Peyer's patch (tissue), 4 donors: Measurements from ENCODE around the gene ITGA8.

Source experiments
- POLR2A ChIP-seq, 2 donors: fragments of 450-650 bp; IDR thresholded peaks; one replicate each; pipeline ENCODE4 v1.5.1; 2017; ENCODE audit warnings: antibody characterized with exemption in 2 of 2, mild to moderate bottlenecking in 2 of 2, moderate library complexity in 2 of 2
- TF ChIP-seq, protein P1 (sequence below), 6 experiments: fragments of 450-650 bp in 4 of 6; fragments of 200-600 bp in 2 of 6; sonication (generic) in 1 of 6; IDR thresholded peaks; one replicate each; pipeline ENCODE4 v1.5.1; 2017 to 2019; ENCODE audit warnings: antibody characterized with exemption in 6 of 6, mild to moderate bottlenecking in 3 of 6, moderate library complexity in 1 of 6

DNA sequence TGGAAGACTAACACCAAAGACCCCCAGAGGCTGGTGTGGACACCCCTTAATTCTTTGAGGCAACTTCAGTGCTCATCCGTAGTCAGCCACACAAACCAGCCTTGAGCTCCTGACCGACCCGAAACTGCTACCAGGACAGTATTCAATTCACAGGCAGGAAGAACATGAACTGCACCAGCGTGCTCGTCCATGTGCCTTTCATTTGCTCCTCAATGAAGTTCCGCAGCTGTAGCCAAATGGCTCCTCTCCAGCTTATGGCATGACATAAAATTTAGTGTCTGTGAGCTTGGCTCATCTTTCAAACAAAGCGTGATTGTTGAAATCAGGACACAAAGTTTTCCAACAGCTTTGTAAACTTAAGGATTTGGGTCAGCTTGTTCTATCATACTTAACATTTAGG, 204.5 kb downstream of the ITGA8 start:
- TF ChIP-seq, protein P1, sequence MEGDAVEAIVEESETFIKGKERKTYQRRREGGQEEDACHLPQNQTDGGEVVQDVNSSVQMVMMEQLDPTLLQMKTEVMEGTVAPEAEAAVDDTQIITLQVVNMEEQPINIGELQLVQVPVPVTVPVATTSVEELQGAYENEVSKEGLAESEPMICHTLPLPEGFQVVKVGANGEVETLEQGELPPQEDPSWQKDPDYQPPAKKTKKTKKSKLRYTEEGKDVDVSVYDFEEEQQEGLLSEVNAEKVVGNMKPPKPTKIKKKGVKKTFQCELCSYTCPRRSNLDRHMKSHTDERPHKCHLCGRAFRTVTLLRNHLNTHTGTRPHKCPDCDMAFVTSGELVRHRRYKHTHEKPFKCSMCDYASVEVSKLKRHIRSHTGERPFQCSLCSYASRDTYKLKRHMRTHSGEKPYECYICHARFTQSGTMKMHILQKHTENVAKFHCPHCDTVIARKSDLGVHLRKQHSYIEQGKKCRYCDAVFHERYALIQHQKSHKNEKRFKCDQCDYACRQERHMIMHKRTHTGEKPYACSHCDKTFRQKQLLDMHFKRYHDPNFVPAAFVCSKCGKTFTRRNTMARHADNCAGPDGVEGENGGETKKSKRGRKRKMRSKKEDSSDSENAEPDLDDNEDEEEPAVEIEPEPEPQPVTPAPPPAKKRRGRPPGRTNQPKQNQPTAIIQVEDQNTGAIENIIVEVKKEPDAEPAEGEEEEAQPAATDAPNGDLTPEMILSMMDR (IDR thresholded peaks at IDR 0.05) = no peak
- TF ChIP-seq POLR2A (IDR thresholded peaks at IDR 0.05) = no peak
